ENCODE measurements around the gene SYNE2.

DNA sequence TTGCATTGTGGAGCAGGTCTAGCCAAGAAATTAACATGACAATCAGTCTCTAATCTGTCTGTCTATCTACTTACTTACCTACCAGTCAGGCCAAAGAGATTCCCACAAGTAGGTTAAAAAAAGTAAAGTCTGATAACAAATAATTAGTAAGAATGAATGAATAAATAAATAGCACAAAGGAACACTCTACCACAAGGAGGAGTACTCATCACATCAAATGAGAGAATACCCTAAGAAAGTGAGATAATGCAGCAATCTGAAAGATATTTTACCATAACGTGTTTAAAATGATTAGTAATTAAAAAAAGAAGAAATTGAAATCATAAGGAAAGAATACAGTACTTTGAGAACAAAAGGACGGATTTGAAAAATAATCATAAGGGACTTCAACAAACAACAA, 187.2 kb downstream of the SYNE2 start:
- TF ChIP-seq POLR2AphosphoS5 (IDR thresholded peaks at IDR 0.05; ENCODE audit: insufficient read depth in 1 of 2, low read depth in 1 of 2) (no peak), POLR2A (IDR thresholded peaks at IDR 0.05) (no peak)
- TF ChIP-seq, protein P1, sequence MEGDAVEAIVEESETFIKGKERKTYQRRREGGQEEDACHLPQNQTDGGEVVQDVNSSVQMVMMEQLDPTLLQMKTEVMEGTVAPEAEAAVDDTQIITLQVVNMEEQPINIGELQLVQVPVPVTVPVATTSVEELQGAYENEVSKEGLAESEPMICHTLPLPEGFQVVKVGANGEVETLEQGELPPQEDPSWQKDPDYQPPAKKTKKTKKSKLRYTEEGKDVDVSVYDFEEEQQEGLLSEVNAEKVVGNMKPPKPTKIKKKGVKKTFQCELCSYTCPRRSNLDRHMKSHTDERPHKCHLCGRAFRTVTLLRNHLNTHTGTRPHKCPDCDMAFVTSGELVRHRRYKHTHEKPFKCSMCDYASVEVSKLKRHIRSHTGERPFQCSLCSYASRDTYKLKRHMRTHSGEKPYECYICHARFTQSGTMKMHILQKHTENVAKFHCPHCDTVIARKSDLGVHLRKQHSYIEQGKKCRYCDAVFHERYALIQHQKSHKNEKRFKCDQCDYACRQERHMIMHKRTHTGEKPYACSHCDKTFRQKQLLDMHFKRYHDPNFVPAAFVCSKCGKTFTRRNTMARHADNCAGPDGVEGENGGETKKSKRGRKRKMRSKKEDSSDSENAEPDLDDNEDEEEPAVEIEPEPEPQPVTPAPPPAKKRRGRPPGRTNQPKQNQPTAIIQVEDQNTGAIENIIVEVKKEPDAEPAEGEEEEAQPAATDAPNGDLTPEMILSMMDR (IDR thresholded peaks at IDR 0.05), result no peak

All from vagina (tissue), 2 donors.